Measurements from ENCODE around the gene RAB15. TPM values are rescaled to one million over a fixed set of nuclear protein-coding genes. Genes with fewer than 3 reads are reported as not detected.

Gene RAB15
- total RNA-seq, 1 experiment from 2014 or later, result 3.4 TPM

- Histone ChIP-seq H3K4me3 (no peak overlapping the region), H3K36me3 (no peaks in the 10 kb centered on the region), H3K9me3 (no peaks in the 10 kb centered on the region), H3K27me3 (no peaks in the 10 kb centered on the region)
- no peak for DNase-seq
Measured at GRCh38 chr14:64968167-64968566, 4.0 kb downstream of the RAB15 start.

DNA sequence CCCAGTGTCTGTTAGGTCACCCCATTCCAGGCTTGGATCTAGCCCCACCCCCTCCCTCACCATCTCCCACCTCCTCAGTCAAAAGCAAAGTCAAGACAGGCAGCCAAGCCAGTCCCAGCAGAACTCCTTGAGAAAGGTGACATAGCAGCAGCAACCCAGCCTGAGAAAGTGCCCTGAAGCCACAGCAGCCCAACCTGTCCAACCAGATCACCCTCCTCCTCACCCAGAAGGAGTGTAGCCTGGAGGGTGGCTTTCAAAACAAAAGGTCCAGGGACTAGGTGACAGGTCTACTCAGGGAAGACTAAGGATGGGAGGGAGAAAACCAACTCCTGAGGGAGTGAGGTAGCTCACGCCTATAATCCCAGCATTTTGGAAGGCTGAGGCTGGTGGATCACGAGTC, 5.2 kb downstream of the RAB15 start:
- Histone ChIP-seq H3K36me3 (no peaks in the 10 kb centered on the region), H3K4me3 (no peak overlapping the region), H3K27me3 (no peaks in the 10 kb centered on the region), H3K9me3 (no peaks in the 10 kb centered on the region)
- no peak for DNase-seq

GRCh38 chr14:64965356-64966000, 6.7 kb downstream of the RAB15 start:
- no peaks in the 10 kb centered on the region for H3K9me3 ChIP-seq
- no peak overlapping the region for H3K4me3 ChIP-seq
- no peak for DNase-seq
- no peaks in the 10 kb centered on the region for H3K27me3 ChIP-seq
- no peaks in the 10 kb centered on the region for H3K36me3 ChIP-seq

DNA sequence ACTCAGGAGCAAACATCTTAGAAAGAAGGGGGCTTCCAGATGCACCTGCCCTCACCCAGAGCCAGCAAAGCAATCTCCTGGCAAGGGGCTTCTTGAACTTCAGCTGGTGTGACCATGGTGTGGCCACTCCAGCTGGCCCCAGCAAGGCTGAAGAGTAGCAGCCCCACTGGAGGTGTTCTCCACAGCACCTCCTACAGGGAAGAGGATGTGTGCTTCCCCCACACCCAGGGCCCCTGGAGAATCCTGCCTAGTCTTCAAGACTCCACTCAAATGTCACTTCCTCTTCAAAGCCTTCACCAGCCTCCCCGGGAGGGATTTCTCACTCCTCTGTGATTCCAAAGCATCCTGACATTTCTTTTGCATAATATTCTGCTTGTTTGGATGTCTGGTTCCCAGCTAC, 8.5 kb downstream of the RAB15 start:
- H3K36me3 ChIP-seq, result no peaks in the 10 kb centered on the region
- H3K9me3 ChIP-seq, result no peaks in the 10 kb centered on the region
- H3K27me3 ChIP-seq, result no peaks in the 10 kb centered on the region
- DNase-seq, result no peak
- no peak overlapping the region for H3K4me3 ChIP-seq

- Histone ChIP-seq H3K27me3 (no peaks in the 10 kb centered on the region), H3K4me3 (no peak overlapping the region), H3K9me3 (no peaks in the 10 kb centered on the region), H3K36me3 (no peaks in the 10 kb centered on the region)
- no peak for DNase-seq
Measured at GRCh38 chr14:64960762-64961276, 11.3 kb downstream of the RAB15 start.

GRCh38 chr14:64958743-64959142, 13.4 kb downstream of the RAB15 start:
- H3K36me3 ChIP-seq, result no peaks in the 10 kb centered on the region
- H3K4me3 ChIP-seq, result no peak overlapping the region
- no peaks in the 10 kb centered on the region for H3K27me3 ChIP-seq
- no peaks in the 10 kb centered on the region for H3K9me3 ChIP-seq
- DNase-seq, result no peak

GRCh38 chr14:64958201-64958600, 13.9 kb downstream of the RAB15 start:
- H3K36me3 ChIP-seq, result no peaks in the 10 kb centered on the region
- DNase-seq, result no peak
- no peak overlapping the region for H3K4me3 ChIP-seq
- no peaks in the 10 kb centered on the region for H3K9me3 ChIP-seq
- no peaks in the 10 kb centered on the region for H3K27me3 ChIP-seq

DNA sequence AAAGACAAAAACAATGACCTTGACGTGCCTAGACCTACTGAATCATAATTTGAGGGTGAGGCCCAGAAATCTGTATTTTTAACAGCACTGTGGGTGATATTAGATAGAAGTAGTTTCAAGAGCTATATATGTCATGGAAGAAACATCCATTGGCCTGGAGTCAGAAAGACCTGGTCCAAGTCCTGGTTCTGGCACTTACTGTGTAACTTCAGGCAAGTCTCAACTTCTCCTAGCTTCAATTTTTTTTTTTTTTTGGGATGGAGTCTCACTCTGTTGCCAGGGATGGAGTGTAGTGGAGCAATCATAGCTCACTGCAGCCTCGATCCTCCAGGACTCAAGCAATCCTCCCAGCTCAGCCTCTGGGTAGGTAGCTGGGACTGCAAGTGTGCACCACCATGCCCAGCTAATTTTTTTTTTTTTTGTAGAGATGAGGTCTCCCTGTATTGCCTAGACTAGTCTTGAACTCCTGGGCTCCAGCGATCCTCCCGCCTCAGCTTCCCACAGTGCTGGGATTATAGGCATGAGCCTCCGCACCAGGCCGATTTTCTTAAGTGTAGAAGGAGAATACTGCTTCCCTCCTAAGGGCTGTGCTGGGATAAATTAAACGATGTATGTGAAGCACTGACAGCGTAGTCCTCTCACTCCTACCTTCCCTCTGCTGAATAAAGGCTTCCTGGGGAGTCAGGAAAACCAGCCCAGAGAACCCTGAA, 15.3 kb downstream of the RAB15 start:
- DNase-seq, result no peak
- H3K4me3 ChIP-seq, result no peak overlapping the region
- H3K9me3 ChIP-seq, result no peaks in the 10 kb centered on the region
- H3K27me3 ChIP-seq, result no peaks in the 10 kb centered on the region
- no peaks in the 10 kb centered on the region for H3K36me3 ChIP-seq

- Histone ChIP-seq H3K36me3 (no peaks in the 10 kb centered on the region), H3K27me3 (no peaks in the 10 kb centered on the region)
Measured at GRCh38 chr14:64955297-64955696, 16.8 kb downstream of the RAB15 start.

DNA sequence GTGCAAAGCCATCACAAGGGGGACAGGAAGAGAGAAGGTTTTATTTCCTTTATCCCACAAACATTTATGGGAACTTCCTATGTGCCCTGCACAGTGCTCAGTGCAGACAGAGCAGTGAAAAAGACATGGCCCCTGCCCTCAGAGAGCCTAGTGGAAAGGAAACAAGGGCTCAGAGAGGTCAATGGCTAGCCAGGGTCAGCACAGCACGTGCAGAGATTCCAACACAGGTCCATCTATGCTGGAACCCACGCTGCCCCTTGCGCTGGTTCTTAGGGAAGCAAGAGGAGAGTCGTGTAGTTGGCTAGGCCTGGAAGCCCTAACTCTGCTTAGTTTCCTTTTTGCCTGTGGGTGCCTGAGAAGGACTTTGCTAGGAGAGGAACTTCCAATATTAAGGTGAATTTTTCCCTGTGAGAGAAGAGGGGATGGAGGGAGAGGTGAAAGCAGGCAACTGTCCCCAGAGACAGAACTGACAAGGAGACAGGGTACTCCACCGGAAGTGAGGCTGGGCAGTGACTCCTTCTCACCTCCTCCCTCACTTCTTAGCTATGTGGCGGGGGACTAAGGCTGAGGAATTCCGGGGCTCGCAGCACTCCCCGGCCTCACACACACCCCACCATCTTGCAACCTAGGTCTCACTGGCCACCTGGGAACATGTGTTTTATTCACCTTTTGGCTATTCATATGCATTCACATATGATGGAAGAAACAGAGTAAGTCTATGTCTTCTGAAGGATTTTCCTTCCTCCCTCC, 17.5 kb downstream of the RAB15 start:
- Histone ChIP-seq H3K27me3 (no peaks in the 10 kb centered on the region), H3K9me3 (no peaks in the 10 kb centered on the region), H3K36me3 (no peaks in the 10 kb centered on the region), H3K4me3 (no peak overlapping the region)
- no peak for DNase-seq

More at GRCh38 chr14:64955297-64955696, 16.8 kb downstream of the RAB15 start:
- DNase-seq, result no peak
- Histone ChIP-seq H3K9me3 (no peaks in the 10 kb centered on the region), H3K4me3 (no peak overlapping the region)

DNA sequence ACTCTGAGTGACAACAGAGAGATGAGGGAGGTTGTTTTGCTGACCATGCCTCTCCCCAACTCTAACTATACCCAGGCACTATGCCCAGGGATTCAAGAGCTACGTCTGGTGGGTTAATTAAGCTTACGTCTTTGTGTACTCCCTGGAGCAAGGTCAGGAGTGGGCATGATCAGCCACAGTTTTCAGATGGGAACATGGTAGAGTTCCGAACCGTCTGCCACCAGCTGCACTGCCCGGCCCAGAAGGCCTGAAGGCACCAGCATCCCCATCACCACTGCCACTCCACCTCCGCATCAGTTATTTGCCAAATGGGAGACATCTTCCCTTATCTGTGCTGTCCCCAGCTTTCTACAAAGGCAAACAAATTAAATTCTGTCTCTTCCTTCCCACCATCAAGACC, 18.5 kb downstream of the RAB15 start:
- Histone ChIP-seq H3K27me3 (no peaks in the 10 kb centered on the region), H3K36me3 (no peaks in the 10 kb centered on the region), H3K9me3 (no peaks in the 10 kb centered on the region), H3K4me3 (no peak overlapping the region)
- no peak for DNase-seq

- H3K9me3 ChIP-seq, result no peaks in the 10 kb centered on the region
- DNase-seq, result no peak
- H3K27me3 ChIP-seq, result no peaks in the 10 kb centered on the region
- H3K4me3 ChIP-seq, result no peak overlapping the region
- H3K36me3 ChIP-seq, result no peaks in the 10 kb centered on the region
Measured at GRCh38 chr14:64953310-64953654, 18.9 kb downstream of the RAB15 start.

DNA sequence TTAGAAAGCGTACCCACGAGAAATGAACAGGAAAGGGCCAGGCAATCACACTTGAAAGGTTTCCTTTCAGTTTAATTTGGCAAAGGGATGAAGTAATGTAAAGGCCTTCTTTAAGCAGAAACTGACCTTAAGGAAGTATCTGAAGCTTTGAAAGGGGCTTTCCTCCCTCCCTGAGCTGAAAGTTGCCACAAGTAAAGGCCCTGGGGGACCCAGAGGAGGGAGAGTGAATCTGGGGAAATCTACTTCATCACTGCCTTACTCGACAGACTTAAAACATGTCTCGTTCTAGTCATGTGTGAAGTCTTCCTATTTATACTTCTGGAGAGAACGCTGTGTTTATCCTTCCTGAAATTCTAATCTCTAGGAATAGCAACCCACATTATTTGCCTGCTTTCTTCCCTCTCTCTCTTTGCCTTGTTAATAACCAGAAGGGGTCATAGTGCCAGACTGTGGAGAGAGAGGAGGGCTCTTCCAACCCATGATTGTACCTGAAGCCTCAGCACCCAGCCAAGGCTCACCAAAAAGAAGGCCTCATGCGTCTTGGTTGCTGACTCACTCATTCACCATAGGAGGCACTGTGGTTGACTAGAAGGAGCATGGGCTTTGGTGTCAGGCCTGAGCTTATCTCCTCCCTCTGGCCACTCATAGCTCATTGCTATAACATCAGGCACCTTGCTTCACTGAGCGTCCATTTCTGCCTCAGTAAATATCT, 19.4 kb downstream of the RAB15 start:
- Histone ChIP-seq H3K9me3 (no peaks in the 10 kb centered on the region), H3K36me3 (no peaks in the 10 kb centered on the region), H3K4me3 (no peak overlapping the region), H3K27me3 (no peaks in the 10 kb centered on the region)
- no peak for DNase-seq

GRCh38 chr14:64951724-64952123, 20.4 kb downstream of the RAB15 start:
- H3K36me3 ChIP-seq, result no peaks in the 10 kb centered on the region
- no peaks in the 10 kb centered on the region for H3K9me3 ChIP-seq
- H3K4me3 ChIP-seq, result no peak overlapping the region
- DNase-seq, result no peak
- no peaks in the 10 kb centered on the region for H3K27me3 ChIP-seq

- DNase-seq, result no peak
- H3K36me3 ChIP-seq, result no peaks in the 10 kb centered on the region
- H3K9me3 ChIP-seq, result no peaks in the 10 kb centered on the region
- H3K27me3 ChIP-seq, result no peaks in the 10 kb centered on the region
- H3K4me3 ChIP-seq, result no peak overlapping the region
Measured at GRCh38 chr14:64951291-64951690, 20.8 kb downstream of the RAB15 start.

- no peaks in the 10 kb centered on the region for H3K36me3 ChIP-seq
- DNase-seq, result no peak
Measured at GRCh38 chr14:64950889-64951288, 21.2 kb downstream of the RAB15 start.

GRCh38 chr14:64948612-64949210, 23.4 kb downstream of the RAB15 start:
- Histone ChIP-seq H3K9me3 (no peaks in the 10 kb centered on the region), H3K27me3 (no peaks in the 10 kb centered on the region), H3K36me3 (no peaks in the 10 kb centered on the region), H3K4me3 (no peak overlapping the region)
- no peak for DNase-seq

More at GRCh38 chr14:64950889-64951288, 21.2 kb downstream of the RAB15 start:
- H3K27me3 ChIP-seq, result no peaks in the 10 kb centered on the region
- H3K9me3 ChIP-seq, result no peaks in the 10 kb centered on the region
- H3K4me3 ChIP-seq, result no peak overlapping the region
